Lower lobe of right lung (tissue), 2 donors: ENCODE measurements around the gene SEC24D. TPM values are rescaled to one million over a fixed set of nuclear protein-coding genes. Genes with fewer than 3 reads are reported as not detected.

Source experiments
- ATAC-seq, 2 donors: fragments of 200-7000 bp; cut with Tn5 transposase; one replicate each; pipeline ENCODE4 v1.9.1; 2020 to 2022; ENCODE audit warnings: mild to moderate bottlenecking in 2 of 2, moderate library complexity in 2 of 2
- DNase-seq: peaks from one replicate; pipeline ENCODE4 v3.0.0-alpha.2; 2020
- H3K27ac ChIP-seq: fragments of 200-600 bp; one replicate; pipeline ENCODE4 v1.8.0; 2022
- H3K27me3 ChIP-seq: fragments of 200-600 bp; one replicate; pipeline ENCODE4 v1.8.0; 2022; ENCODE audit warnings: low read depth
- H3K36me3 ChIP-seq: fragments of 200-600 bp; one replicate; pipeline ENCODE4 v1.8.0; 2022; ENCODE audit warnings: mild to moderate bottlenecking
- H3K4me1 ChIP-seq: fragments of 200-600 bp; one replicate; pipeline ENCODE4 v1.8.0; 2022
- H3K4me3 ChIP-seq: fragments of 200-600 bp; one replicate; pipeline ENCODE4 v1.8.0; 2022; ENCODE audit warnings: mild to moderate bottlenecking
- H3K9me3 ChIP-seq: fragments of 200-600 bp; one replicate; pipeline ENCODE4 v1.8.0; 2022
- CTCF ChIP-seq: fragments of 200-600 bp; IDR thresholded peaks from one replicate; pipeline ENCODE4 v1.8.0; 2022; ENCODE audit warnings: antibody characterized with exemption, mild to moderate bottlenecking
- intact Hi-C: fragments of 100-400 bp; cut with DNase I; formaldehyde crosslinking; loops from one replicate; pipeline ENCODE4 v1.11.0; 2022
- total RNA-seq: library from RNA; stranded (reverse); fragmentation: NEBNext Ultra II Directional; extraction: Animal tissue kit (Norgen Biotek cat#: 25700); gene quantifications from one replicate; pipeline ENCODE4 v1.2.1, GENCODE V29; 2021
- donor health status: DM: no; HTN: yes; CAD: no; lungs with severe emphysema.

SEC24D gene
- total RNA-seq, 1 donor from 2014 or later = 45.7 TPM

GRCh38 chr4:118712872-118713271, 123.1 kb downstream of the SEC24D start:
- peaks cover 67% of the 10 kb centered on the region for H3K36me3 ChIP-seq
- intact Hi-C loops = no loop called here

GRCh38 chr4:118711052-118711451, 124.9 kb downstream of the SEC24D start:
- no peaks in the 10 kb centered on the region for H3K4me1 ChIP-seq
- peaks cover 85% of the 10 kb centered on the region for H3K36me3 ChIP-seq
- ATAC-seq = no peak
- no peaks in the 10 kb centered on the region for H3K9me3 ChIP-seq
- H3K27me3 ChIP-seq = no peaks in the 10 kb centered on the region
- H3K27ac ChIP-seq = no peak overlapping the region
- H3K4me3 ChIP-seq = no peak overlapping the region
- intact Hi-C loops = no loop called here
- TF ChIP-seq CTCF = no peak
- DNase-seq = no peak

More at GRCh38 chr4:118712872-118713271, 123.1 kb downstream of the SEC24D start:
- DNase-seq (no peak), ATAC-seq (no peak)
- no peaks in the 10 kb centered on the region for H3K27me3 ChIP-seq
- no peaks in the 10 kb centered on the region for H3K9me3 ChIP-seq
- H3K4me1 ChIP-seq = no peaks in the 10 kb centered on the region
- TF ChIP-seq CTCF = no peak
- no peak overlapping the region for H3K27ac ChIP-seq
- H3K4me3 ChIP-seq = no peak overlapping the region

- no peaks in the 10 kb centered on the region for H3K9me3 ChIP-seq
- H3K4me1 ChIP-seq = no peaks in the 10 kb centered on the region
- no peak for TF ChIP-seq CTCF
- no peaks in the 10 kb centered on the region for H3K27me3 ChIP-seq
- ATAC-seq (no peak), DNase-seq (no peak)
- no peak overlapping the region for H3K27ac ChIP-seq
- H3K4me3 ChIP-seq = no peak overlapping the region
- H3K36me3 ChIP-seq = peaks cover 98% of the 10 kb centered on the region
- intact Hi-C loops = no loop called here
These were observed 132.8 kb downstream of the SEC24D start for GRCh38 chr4:118703118-118703517.

GRCh38 chr4:118684873-118685811, 150.8 kb downstream of the SEC24D start, which contains the start of gene METTL14:
METTL14 (plus strand) TSS chr4:118685392; CDS start chr4:118685535, 143 bp downstream.
- peak; percentile 93 for DNase-seq
- Histone ChIP-seq H3K4me1 (peaks cover 19% of the 10 kb centered on the region), H3K27ac (peak within 1 kb of the TSS; percentile 85), H3K9me3 (no peaks in the 10 kb centered on the region), H3K27me3 (no peaks in the 10 kb centered on the region), H3K4me3 (peak within 1 kb of the TSS; percentile 65), H3K36me3 (peaks cover 25% of the 10 kb centered on the region)
- ATAC-seq = peak; percentile 98 to 99
- intact Hi-C loops = no loop called here
- TF ChIP-seq CTCF = peak; percentile 12

GRCh38 chr4:118683513-118683912, 152.4 kb downstream of the SEC24D start:
- no peak for TF ChIP-seq CTCF
- peaks cover 19% of the 10 kb centered on the region for H3K4me1 ChIP-seq
- no peak overlapping the region for H3K27ac ChIP-seq
- DNase-seq = no peak
- intact Hi-C loops = no loop called here
- no peaks in the 10 kb centered on the region for H3K27me3 ChIP-seq
- H3K9me3 ChIP-seq = no peaks in the 10 kb centered on the region
- peaks cover 8% of the 10 kb centered on the region for H3K36me3 ChIP-seq
- H3K4me3 ChIP-seq = no peak overlapping the region
- ATAC-seq = no peak
